HG02943 (cell line): Measurements from ENCODE around the gene SYTL2.

Source experiments
- ATAC-seq: cut with Tn5 transposase; IDR thresholded peaks from one replicate; pipeline ENCODE4 v1.9.1; 2021; ENCODE audit warnings: mild to moderate bottlenecking, low read depth, moderate library complexity; ENCODE audit not compliant: unreplicated experiment

SYTL2 gene

DNA sequence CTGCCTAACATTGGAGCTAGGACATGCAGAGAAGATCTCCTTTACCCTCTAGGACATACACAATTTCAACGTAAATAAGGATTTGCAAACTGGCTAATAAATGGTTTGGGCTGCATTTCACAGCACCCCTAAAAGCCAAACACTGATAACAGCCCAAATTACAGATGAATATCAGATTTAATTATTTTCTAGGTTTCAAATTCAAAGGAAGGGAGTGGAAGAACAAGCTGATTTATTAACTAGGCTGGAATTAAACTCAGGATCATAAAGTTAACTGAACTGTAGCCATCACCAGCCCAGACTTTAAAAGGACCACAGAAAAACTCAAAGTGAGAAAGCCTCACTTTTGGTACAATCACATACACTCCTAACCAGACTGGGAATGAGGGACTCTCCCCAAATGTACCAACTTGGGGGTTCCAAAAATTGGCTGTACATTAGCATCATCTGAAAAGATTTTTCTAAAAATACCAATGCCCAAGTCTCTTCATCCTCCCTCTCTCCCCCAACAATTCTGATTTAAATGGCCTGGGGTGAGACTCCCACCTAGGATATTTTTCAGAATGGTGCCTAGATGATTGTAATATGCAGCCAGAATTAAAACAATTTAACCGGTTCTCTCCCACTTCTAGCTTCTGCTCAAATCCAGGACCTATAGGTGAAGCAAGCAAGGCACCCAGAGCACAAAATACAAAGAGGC, 43.5 kb downstream of the SYTL2 start:
- no peak for ATAC-seq

DNA sequence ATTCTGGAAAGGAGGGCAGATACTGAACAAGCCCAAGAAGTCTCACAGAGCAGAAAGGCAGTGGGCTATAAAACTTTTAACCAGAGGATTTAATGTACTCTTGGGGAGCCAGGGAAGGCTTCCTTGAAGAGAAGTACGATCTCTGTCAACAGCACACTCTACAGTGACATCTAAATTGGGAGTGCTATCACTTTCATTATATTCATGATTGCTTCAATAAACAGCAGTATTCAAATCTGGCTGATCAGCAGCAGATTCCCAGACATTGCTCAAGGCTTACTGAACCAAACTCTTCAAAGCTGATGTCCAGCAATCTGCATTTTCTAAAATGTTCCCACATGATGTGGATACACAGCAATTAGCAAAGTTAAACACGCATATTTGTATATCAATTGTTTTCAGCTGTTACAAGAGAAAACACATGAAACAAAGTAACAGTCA, 44.2 kb downstream of the SYTL2 start:
- ATAC-seq: no peak

DNA sequence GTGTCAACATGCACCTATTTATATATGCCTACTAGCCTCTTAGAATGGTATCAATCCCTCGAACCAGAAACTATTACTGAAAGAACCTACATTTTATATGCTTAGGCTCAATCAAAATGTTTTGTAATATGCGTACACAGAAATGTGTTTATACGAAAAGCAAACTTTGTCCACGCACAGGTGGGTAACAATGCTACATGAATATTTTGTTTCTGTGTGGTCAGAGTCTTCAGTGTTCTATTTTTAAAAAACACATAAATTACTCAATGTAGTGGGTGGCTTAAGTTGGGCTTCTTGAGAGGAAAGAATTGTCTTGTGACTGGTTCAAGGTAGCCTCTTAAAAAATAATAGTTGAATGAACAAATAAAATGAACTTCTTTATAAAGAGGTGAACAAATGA, 46.1 kb downstream of the SYTL2 start:
- ATAC-seq: no peak

DNA sequence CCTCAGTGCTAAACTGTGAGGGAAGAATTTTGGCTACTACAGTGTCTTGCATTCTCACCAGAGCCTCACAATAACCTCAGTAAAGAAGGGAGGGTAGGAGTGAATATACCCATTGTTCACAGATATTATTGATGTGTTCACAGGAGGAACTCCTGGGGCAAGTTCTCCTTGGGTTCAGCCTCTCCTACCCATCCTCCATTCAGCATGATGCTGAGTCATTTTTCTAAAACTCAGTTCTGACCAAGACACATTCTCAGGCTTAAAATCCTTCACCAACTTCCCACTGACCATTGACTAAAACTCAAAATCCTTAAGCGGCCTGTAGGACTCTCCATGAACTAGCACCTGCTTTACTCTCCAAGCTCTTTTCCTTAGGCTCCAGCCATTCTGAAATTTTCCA, 48.7 kb downstream of the SYTL2 start:
- ATAC-seq: no peak

DNA sequence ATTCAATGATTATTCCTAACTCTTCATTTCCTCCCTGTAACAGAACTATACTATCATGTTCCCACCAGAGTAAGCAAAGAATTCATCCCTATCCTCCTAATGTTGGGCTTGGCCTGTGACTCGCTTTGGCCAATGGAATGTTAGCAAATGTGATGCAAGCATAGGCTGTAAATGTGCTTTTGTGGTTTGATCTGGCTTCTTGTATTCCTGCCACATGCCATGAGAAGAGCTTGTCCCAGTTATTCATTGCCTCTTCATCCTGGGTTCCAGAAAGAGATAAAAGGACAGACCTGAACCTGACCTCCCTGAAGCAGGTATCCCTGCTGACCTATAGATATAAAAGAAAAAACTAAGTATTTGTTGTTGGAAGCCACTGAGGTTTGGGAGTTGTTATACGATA, 51.0 kb downstream of the SYTL2 start:
- ATAC-seq: no peak

DNA sequence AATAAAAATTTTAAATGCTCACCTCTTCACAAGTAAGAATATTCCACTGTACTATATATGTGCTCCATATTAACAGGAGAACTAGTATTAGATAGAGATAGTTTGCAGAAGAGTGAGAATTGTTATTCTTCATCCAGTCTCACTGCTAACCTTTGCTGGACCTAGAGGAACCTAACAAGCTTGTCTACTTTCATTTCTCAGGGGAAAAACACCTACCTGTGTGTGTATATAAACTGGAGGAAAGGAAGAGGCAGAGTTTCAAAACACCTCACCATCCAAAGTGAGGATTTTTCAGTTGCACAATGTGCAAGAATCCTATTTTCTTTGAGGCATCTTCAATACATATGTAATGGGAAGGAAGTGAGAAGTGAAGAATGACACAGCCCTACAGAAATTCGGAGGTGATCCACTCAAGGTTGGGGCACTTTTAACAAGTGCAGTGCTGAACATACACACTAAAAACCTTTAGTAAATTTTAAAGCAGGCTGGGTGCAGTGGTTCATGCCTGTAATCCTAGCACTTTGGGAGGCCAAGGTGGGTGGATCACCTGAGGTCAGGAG, 52.4 kb downstream of the SYTL2 start:
- ATAC-seq: no peak

DNA sequence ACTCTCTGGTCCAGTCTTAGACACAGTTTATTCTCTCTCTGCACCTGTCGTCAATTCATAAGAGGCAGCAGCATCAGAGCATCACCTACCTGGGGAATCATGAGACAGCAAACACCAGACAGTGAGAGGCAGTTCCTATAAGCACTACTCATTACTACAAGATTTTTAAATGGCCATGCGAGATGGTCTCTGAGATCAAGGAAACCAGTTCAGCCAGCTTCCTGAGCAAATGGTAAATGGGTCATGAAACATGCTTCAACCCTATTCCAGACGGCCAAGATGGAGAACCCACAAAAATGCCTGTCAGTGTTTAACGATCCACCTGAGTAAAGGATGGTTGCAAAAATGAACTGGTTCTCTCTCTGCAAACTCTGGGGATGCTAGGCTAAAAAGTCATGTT, 52.9 kb downstream of the SYTL2 start:
- ATAC-seq: no peak

DNA sequence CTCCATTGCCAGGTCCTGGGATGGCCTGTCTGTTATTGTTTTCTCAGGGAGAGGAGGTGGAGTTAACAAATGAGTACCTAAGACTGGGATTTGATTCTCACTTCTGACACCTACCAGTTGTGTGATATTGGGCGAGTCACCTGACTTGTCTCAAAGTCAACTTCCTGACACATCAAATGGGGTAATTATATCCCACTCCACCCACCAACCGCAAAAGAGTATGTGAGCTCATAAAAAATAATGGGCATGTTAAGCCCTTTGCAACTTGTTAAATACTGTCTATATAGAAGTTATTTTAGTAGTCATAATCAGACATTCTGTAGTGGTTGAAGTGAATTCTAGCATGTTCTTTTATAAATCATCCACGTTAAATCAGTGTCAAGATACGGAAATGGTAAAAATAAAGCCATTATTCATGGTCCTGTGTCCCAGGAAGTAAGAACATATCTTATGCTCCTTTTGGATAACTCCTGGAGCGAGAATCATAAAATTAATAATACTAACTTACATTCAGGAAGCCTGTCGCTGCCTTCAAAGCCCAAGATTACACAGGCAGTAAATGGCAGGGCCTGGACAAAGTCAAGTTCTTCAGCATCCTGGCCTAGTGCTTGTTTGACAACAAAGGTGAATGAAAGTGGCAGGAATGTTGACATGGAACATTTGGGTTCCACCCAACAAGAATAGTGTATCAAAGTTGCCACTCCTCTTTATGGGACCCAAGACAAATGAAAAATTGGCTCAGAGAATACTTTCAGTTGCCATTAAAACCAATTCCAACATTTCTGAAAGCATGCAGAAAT, 54.3 kb downstream of the SYTL2 start:
- no peak for ATAC-seq

DNA sequence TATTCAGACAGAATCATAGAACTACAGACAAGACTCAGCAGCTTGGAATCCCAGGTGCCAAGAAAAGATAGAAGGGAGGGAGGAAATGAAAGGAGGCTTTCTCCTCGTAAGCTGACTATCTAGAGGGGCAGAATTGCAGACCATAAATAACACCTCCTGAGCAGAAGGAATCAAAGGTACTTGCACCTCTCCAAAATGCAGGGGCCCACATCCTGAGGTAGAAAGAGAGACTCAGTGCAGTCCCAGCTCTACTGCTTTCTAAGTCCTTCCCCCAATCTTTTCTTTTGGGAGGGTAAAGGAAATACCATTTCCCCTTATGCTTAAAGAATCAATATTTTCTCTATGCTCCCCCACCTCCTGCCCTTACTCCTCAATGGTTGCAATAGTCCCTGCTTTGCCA, 55.2 kb downstream of the SYTL2 start:
- no peak for ATAC-seq

DNA sequence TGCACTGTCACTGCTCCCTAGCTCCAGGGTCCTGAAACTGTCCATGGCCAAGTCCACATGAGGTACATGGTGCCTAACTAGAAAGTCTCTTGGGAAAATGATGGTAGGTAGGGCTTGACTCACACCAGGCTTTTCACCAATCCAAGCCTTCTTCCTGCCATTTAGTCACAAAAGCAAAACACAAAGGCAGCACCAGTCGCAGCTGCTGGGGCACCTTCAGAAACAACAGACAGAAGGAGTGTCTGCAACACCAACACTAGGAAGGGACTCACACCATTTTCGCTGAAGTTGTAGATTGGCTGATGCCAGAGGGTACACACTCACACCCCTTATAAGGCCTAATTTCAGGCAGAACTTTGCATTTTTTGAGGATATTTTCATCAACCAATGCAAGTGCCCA, 55.7 kb downstream of the SYTL2 start:
- ATAC-seq: no peak

DNA sequence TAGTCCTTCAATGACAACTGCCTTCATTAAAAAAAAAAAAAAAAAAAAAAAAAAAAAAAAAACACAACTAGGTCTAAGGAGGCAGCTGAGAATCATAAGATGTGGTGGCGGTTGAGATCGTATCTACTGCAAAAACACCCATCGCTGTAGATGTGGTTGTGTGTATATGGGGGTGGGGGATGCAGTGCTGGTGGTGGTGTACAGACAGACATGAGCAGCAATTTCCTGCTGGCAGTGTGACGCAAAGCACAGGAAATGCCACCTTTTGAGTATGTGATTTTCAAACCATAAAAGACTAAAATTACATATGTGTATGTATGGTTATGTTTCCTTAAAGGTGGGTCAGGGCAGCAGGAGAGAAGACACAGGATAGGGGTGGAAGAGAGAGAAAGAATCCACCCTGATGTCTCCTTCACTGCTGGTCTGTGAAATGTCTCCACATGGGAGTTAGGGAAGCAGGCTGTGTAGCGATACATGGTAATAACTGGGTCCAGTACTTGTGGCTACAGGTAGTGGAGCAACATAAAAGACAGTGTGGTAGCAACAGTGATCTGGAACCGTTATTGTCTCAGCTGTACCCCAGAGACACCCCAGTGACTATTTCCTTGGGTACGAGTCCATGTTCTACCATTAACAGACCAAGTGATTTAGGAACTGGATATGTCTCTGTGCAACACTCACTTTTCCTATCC, 57.9 kb downstream of the SYTL2 start:
- no peak for ATAC-seq

DNA sequence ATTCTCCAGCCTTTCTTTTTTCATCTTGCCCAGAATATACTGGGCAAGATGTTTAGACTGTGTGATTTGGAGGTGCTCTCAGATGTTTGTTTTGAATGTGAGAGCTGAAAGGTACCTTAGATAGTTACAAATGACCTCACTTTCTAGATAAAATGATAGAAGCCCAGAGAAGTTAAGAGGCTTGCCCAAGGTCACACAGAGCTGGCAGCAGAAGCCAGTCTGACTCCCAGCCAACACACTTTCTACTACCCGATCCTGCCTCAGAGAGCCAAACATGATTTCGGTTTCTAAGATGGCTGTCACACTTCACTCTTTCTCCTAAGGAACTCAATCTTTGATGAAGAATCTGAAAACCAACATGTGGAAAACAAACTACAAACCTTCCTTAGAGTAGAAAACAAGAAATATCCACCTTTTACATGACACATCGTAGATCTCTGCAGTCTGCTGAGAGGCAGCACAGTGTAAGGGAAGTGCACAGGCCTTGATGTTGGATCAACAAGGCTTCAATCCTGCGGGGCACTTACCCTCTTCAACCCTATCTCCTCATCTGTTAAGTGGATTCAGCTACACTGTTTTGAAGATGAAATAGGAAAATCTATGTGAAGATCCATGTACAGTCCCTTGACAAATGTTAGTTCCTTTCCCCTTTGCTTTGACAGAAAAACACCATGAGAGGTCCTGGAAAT, 58.6 kb downstream of the SYTL2 start:
- ATAC-seq: no peak

DNA sequence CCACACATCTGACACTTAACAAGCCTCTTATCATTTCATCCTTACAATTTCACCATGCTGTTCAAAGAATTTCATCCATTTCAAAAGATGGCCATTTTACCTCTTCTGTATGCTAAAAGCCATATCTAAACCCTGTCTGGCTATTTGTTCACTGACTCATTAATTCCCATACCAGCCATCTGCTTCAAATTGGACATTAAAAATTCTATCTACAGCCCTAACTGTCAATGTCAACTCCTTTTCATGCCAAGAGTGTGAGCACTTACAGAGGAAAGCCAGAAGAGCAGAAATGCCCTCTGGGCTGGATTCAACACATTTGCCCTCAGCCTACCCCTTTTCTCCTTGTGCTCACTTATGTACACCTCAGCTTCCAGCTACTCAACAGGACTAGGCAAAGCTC, 59.2 kb downstream of the SYTL2 start:
- no peak for ATAC-seq

DNA sequence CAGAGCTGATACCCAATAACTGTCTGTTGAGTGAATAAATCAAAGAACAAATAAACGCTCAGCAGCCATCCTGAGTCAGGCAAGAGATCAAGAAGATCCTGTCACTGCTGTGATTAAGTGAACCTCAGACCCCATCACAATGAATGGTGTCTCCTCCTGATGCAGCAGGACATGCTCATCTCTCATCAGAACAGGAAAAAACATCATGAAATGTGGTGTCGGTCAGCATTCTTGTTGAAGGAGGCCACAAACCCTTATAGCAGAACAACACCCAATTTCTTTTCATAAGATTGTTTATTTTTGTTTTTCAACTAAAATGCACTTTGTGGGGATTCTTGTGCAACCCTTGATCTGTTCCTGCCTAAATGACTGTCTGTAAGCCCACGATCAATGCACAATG, 60.3 kb downstream of the SYTL2 start:
- no peak for ATAC-seq

DNA sequence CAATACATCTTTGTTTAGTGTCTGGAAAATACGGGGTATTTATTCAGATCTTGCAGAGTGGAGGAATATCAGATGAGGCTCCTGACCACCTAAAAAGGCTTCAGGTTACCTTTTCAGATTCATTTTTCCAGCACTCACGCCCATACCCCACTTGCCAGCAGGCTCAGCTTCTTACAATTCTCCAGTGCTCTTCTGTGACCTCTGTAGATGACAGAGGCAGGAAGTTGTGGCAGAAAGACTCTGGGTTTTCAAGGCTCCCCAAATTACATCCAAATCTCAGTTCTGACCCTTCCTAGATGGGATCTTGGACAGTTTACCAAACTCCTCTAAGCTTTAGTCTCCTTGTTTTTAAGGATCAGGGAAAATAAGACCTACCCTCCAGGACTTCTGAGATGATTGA, 61.1 kb downstream of the SYTL2 start:
- no peak for ATAC-seq

DNA sequence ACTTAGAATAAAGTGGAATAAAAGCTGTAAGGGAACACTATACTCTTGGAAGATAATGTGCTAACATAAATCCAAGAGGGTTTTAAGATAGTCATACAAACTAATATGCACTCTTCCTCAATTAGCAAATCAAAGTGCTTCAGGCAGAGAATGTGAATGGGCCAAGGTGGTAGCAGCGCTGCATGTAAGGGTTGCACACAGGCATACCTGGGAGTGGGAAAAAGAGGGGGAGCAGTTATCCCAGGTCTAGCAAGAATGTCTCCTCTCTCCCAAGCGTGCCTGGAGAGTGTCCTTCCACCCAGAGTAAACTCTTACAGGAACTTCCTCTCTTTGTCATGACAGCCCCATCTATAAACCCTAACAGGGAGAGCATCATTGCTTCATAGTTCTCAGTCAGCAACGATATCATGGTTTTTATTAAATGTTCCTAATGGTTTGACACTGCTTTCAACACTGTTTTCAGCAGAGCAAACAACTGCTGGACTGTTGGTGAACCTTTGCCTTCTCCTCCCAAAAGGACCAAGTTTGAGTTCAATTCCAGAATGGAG, 61.6 kb downstream of the SYTL2 start:
- ATAC-seq: no peak

DNA sequence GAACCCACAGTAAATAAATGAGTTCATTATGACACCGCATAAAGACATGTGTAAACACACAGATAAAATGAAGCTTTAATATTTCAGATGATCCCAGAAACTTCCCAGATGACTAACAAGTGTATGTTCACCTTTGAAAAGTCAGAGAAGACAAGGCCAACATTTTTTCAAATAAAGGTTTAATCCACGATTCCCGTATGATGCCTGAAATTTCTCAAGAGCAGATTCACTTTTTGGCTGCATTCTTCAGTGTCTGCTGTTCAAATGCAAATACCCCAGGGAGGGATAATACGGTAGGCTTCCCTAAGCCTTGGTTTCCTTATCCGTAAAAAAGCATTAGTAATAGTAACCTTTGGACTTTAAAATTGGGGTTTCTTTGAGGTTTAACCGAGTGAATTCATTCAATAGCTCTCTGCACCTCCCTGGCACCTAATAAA, 62.5 kb downstream of the SYTL2 start:
- ATAC-seq: no peak

DNA sequence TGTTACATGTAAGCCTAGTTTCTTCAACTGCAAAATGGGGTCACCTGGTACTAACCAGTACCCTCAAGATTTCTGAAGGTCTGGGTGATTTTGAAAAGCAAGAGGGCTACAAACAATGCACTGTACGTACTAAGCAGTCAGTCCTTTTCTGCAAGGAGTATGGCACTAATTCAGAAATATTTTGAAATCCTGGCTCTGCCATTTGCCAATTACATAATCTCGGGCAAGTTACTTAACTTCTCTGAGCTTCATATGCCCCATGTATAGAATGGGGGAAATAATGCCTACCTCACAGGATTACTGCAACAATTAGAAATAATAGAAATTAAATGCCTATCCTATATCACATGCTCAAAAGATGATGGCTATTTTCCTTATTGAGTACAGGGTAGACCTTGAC, 64.3 kb downstream of the SYTL2 start:
- no peak for ATAC-seq

DNA sequence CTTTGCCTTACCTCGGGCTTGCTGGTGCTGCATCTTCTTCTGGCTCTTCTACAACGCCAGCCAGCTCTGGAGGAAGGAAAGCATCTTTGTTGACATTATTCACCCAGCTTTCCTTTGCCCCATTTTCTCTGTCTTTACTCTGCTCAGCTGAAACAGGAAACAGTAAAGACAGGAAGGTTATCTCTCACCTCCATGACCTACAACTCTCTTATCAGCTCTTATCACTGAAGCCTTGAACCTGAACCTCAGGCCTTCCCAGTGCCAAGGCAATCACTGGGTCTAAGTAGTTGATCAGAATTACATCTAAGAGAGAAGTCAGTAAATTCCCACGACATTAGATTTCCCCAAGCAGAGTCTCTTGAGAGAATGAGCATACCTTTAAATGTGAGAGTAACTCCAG, 65.3 kb downstream of the SYTL2 start:
- ATAC-seq: no peak

DNA sequence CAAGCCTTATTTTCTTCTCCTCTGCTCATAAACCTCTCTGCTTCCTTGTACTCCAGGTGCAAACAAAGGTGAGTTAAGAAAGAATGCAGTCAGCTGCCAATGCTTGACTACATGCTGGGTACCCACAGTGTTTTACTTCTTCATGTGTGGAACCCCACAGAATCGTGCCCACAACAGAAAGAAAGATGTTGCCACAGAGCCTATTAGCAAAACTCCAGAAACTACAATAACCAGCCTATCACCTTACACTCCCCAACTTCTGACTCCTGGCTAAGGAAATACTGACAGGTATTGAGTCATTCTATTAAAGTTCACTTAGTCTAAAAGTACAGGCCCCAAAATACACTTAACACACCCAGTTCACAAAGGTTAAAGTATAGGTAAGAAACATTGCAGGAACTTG, 68.1 kb downstream of the SYTL2 start:
- no peak for ATAC-seq
